Activated naive CD8-positive, alpha-beta T cell treated with anti-CD3 and anti-CD28 coated beads, Interleukin-2, amount 50 U/mL, for 16 hours (primary cell): ENCODE results near the gene PREP.
"Not testable (repeated sequence)": the region's sequence is repeated elsewhere in the genome, so short reads cannot be mapped to it uniquely, and the experiment has no call there.

Experiments used
- DNase-seq: peaks from one replicate; pipeline ENCODE4 v3.0.0-alpha.2; 2020; ENCODE audit warnings: low read depth, low spot score

Gene PREP

DNA sequence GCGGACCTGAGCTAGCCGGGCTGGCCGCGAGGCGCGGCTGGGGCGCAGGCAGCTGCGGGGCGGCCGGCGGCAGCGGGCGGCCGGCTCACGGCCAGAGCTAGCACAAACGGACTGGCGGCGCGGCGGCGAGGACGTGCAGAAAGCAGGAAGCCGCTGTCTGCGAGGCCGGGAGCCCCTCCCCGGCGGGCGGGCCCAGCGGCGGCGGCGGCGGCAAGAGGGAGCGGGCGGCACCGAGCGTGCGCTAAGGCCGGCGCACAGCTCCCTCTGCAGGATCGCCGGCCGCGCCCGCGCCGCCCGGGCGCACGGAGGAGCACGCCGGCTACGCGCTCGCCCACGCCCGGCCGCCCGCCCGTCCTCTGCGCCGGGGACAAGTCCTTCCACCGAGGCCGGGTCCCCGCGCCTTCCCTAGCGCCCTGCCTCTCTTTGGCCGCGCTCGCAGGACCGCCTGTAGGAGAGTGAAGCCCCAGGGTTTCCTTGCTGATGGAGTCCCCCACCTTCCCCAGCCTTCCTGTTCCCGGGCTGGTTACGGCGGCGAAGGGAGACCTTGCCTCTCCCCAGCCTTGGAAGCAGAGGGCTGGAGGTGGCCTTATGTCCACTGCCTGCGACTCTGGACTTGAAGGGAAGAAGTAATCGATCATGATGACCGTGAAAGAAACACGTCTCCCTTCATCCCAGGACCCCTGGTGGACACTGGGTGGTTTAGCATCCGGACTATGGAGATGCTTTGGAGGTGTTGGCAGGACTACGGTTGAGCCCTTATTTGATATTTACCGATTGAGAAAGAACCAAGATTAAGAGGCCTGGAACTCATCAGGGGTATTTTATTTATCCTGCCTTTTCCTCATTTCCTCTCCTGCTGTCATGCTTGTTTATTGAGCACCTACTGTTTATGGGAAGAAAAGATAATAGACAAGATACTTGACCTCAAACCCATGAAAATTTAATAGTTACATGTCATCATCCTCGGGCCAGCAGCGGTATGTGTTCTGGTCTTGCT is at the start of gene PREP:
TSS of gene PREP (minus strand) at position 144 of the 997 bp plus-strand sequence. CDS start 191 bp downstream, outside the sequence.
- peak; percentile 69 for DNase-seq

DNA sequence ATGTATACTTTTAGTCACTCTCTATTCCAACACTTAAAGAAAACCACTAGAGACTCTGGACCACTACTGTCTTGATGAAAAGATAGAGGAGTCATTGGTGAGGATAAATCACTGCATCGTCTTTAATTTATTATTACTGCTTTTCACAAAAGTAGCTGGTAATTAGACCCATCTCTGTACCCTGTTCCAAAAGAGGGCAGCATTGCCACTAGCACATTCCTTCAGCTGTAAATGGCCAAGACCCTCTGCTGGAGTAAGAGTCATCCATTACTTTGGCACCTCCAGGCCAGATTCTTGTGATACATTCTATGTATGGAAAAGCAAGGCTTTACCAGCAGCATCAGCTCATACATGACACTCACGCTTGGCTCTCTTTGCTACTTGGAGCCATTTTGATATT is 49.5 kb upstream of the PREP start:
- no peak for DNase-seq

DNA sequence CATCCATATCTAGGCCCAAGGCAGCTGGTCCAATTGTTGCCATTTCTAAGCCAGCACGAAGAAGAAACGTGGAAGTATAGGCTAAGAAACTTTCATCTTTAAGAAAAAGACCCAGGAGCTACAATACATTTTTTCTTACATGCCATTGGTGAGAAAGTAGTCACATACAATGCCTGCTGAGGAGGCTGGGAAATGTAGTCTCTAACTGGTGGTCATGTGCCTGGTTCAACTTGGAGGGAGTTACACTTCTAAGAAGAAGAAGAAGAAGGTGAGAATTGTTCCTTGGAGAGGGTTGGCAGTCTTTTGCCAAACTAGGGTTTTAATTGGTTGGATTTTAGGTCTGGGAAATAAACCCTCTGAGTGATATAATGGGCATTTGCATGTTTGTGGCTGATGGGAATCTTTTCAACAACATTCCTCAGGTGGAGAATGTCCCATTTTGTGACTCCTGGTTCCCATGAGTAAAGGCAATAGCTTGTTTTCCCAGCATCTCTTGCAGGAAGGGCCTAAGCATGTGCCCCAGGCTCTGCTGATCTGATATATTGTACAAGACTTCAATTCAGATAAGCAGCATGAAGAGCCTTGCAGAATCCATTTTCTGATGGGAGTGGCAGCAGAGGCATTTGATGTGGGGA is 47.0 kb upstream of the PREP start:
- DNase-seq, result no peak

DNA sequence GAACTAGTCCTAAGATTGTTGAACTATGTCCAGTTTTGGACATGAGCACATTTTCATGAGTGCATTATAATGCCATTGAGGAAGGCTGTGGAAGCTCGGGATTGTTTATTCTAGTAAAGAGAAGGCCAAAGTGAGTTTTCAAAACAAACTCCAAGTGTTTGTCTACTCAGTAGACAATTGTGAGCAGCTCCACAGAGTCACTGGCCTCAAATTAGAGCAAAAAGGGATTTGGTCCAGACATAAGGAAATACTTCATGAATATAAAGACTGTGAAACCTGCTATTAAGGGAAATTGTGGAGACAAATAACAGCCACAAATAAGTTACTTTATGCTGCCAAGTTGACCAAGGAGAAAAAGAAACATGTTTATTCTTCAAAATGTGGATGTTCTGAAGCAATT is 42.6 kb upstream of the PREP start:
- DNase-seq, result no peak

DNA sequence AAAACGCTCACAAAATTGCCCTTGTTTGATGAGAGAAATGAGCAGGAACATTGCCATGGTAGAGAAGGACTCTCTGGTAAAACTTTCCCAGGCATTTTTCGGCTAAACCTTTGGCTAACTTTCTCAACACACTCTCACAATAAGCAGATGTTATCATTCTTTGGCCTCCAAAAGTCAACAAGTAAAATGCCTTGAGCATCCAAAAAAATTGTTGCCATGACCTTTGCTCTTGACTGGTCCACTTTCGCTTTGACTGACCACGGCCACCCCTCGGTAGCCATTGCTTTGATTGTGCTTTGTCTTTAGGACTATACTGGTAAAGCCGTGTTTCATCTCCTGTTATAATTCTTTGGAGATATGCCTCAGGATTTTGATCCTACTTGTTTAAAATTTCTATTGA is 41.1 kb upstream of the PREP start:
- no peak for DNase-seq

DNA sequence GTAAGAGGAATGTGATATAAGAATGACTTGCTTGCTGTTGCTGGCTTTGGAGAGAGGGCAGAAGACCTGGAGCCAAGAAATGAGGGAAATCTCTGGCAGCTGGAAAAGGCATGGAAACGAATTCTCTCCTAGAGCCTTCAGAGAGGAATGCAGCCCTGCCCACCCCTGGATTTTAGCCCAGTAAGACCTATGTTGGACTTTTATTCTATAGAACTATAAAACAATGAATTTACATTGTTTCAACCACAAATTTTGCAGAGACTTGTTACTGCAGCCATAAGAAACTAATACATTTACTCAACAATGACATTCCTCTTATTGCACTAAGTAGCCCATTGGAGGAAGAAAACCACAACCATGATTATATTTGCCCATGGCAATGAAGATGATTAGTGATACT is 39.5 kb upstream of the PREP start:
- DNase-seq, result no peak

DNA sequence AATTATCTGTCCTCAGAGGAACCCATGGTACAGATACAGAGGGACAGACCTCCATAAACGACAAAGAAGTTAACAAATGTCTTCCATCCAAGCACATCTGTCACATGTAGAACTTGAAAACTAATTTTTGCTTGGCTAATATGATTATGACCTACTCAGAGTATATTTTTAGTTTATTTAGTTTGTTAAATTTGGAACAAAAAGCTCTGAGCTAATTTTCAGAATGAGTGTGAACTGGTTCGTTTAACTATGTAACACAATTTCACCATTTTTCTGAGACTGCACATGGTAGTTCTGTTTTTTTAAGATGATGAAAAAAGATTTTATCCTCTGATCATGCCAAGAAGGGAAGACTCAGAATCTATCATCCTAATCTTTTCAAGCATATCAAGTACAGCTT is 34.4 kb upstream of the PREP start:
- DNase-seq, result no peak

DNA sequence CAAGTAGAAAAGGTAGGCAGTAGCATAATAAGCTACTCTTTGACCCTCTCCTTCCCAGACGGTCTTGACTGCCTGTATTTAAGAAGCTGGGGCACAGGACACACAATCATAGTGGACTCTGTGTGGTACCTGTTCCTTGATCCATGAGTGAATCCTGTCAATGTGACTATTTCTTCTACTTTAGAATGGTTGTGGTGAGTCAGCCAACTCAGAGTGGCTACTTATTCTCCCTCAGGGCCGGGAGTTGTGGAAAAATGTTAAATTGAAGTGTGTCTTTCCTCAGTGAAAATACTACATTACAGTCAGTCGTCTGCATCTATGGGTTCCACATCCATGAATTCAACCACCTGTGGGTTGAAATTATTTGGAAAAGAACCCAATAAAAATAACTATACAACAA is 30.8 kb upstream of the PREP start:
- no peak for DNase-seq

DNA sequence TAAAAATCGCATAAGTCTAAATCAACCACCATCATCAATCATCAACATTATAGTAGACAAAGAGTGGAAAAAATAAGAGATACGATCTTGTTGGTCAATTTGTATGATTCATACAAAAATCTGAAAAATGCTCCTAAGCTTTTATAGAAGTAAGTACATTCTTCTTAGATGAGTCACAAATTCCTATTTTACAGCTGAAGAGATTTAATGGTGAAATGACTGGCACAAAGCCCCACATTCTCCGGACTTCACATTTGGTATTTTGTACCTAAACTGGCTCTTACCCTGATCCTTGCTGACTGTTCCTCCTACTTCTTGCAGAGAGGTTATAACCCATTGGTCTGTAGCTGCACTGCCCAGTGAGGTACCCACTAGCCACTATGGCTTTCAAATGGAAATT is 29.9 kb upstream of the PREP start:
- DNase-seq, result no peak

DNA sequence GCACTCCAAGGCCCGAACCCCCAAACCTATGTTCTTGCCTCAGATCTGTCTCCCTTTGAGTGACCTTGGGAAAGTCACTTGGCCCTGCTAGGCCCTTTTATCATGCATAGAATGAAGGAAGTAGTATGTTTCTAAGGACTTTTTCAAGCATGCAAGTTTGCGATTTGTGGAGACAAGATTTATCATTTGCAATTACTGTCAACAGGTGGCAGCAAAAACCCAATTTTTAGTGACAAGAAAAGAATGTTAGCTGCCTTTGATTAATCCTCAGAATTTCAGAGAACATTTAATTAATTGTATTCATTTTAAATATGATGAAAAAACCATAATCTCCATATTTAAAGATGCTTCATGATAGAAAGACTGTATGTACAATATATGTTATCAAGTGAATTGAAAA is 28.3 kb upstream of the PREP start:
- DNase-seq, result no peak

DNA sequence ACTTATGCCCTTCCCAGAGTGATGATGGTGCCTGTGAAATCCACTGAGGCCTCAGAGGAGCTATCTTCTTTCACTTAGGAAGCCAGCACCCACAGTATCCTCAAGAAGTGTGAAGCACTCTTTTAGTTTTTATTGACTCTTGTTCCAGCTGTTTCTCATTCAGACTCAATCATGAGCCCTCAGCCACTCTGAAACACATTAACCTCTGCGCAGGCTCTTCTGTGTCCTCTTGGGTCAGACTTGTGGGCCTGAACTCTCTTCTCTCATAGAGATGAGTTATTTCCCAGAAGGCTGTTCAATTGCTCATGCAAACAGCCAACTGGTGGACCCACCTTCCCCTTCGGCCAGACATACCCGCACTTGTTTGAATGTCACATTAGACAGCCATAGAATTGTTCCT is 27.8 kb upstream of the PREP start:
- DNase-seq, result no peak

DNA sequence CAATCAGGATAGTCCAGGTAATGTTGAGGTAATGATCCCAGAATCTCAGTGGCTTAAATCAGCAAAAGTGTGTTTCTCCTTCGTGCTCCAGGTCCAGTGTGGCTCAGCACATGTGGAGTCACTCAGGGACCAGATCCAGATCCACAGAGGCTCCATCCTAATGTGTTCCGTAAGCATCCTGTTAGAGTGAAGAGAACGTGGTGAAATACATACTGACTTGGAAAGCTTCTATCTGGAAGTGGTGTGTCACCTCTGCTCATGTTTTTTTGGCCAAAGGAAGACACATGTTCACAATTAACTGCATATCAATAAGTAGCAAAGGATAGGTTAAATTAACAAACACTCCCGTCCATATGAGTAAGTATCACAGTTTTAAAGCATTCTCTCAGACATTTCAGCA is 26.8 kb upstream of the PREP start:
- DNase-seq, result no peak

DNA sequence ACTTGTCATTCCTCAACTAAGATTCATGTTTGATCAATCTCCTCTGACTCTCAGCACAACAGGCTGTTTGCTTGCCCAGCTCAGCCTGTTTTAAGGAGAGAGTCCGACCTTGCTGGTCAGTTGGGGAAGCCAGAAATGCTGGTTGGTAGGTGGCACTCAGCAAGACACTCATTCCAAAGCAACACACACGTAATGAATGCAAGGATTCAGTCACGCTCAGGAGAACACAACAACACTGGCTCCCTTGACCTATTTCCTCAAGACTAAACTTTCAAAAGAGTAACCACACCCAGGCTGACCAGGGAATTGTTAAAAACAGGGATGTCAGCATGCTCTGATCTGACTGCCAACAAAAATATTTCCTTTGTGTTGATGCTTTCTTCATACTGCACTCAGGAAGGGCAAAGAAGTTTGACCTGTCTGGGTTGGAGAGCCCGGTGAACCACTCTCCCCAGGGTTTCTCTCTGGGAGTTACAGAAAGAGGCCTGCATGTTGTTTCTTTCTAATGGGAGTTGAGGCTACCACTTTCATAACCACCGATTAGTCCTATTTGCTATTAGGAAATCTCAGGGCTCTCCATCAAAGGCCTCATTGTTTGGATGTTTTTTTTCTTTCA is 25.6 kb upstream of the PREP start:
- no peak for DNase-seq

DNA sequence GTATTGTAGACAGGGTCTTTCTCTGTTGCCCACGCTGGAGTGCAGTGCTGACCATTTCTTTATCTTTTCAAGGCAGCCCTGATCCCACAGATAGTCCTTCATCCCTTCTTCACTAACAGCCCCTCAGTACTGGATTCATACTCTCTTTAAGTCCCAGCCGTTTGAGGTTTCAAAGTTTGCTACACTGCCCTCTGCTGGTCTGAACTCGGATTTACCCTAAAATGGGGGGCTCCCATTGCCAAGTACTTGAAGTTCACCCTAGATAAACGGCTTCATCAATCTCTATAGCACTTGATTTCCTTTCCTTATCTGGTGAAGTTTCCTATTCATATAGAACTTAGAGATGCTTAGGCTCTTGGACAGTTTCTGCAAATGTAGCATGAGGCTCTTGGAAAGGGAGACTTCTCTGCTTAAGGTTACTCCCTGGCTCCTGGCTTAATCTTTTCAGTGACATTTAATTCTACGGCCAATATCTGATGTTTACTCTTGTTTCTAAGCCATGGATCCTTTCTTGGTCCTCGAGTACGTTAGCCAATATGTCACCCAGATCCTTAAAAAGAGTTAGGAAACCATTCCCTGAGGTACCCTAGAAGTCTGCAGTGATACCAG is 21.4 kb upstream of the PREP start:
- peak; percentile 33 for DNase-seq

DNA sequence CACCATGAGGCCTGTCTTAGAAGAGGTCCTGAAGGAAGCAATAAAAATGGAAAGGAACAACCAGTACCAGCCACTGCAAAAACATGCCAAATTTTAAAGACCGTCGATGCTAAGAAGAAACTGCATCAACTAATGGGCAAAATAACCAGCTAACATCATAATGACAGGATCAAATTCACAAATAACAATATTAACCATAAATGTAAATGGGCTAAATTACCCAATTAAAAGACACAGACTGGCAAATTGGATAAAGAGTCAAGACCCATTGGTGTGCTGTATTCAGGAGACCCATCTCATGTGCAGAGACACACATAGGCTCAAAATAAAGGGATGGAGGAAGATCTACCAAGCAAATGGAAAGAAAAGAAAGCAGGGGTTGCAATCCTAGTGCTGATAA is 14.1 kb upstream of the PREP start:
- DNase-seq, result not testable (repeated sequence)

DNA sequence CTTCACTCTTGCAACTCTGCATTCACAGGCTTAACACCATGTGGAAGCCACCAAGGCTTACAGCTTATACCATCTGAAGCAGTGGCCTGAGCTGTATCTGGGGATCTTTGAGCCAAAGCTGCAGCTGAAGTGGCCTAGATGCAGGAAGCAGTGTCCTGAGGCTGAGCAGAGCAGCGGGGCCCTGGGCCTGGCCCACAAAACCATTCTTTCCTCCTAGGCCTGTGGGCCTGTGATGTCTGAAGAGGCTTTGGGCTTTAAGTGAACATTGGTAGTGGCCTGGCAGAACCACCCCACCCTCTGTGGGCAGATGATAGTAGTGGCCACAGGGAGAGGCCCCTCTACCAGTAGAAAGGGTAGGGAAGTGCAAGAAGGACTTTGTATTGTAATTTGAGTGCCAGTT is 6.9 kb upstream of the PREP start:
- DNase-seq, result no peak

DNA sequence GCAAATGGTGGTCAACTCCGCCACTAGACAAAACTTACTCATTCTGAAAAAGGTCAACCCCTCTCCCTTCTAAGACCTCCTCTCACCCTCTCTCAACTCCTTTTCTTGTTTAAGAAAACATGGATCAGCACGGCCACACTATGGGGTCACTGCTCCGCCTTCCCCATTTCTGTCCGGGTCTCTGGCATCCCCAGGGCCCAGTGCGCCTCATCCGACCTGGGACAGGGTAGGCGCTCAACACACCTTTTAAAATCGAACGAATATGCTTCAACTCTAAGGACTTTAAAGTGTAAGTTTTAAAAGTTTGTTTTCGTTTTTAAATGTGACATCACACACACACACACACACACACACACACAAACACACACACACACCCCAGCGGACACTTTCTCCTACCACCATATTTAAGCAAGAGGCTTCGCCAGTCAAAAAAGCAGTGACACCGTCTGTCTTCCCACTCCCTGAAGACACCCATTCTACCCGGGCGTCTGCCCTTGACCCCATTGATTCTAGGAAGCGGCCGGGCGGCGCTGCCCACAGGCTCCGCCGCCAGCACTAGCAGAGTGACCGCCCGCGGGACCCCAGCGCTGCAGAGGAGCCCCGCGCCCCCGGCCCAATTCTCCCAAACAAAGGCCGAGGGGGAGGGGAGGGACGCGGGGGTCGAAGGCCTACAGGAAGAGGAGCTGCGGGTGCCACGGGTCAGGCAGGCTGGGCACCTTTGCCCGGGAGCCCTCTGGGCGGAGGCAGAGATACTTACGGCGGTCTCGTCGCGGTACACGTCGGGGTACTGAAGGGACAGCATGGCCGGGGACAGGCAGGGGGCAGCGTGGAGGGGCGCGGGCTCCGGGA is 568 bp downstream of the PREP start:
- peak; percentile 5 for DNase-seq

DNA sequence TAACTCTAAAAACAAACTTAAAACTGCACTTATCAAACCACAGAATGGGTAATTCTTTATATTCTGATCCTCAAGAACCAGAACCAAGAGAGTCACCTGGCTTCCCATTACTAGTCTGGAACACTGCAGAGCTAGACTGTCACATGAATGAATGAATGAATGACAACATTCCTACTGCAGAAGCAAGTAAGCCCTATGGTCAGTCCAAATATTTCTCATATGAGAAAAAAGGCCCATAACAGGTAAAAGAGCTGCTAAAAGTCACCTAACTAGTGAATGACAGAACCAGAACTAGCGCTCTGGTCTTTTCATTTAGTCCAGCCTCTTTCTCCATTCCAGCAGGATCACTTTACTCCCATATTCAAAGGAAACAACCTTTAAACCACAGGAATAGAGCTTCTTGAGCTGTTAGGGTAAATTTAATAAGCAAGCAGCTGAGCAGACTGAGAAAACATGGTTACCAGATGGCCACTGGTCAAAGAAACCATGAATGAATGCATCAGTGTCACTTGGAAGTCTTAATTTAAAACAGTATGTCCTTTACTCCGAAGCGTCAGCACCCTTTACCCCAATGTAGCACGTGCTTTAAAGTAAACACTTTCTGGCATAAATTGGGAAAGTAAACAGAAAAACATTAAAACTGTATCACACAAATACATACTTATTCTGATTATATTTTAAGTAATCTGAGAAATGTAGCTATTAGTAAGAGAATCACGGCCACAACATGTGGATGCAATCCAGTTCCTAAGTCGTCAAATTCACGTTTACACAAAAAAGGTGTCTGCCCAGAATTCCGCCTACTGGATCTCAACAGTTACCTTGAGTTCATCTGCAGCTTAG is 1.4 kb downstream of the PREP start:
- no peak for DNase-seq

DNA sequence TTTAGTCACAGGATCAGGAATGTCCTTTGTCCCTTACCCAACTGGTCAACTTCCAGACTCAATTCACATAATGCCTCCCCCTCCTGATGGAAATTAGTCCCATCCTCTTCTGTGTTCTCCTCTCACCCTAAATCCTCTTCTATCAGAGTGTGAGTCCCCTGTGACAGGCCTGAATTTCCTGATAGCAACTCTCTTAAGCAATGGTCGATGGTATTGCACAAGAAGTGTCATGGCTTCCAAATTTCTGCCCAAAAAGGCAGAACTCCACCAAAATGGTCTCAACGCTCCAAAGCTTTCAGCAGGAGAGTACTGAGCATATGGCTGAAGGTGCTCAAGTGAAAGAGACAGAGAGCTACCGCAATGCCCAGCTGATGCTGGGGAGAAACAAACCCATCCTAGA is 2.4 kb downstream of the PREP start:
- DNase-seq, result no peak

DNA sequence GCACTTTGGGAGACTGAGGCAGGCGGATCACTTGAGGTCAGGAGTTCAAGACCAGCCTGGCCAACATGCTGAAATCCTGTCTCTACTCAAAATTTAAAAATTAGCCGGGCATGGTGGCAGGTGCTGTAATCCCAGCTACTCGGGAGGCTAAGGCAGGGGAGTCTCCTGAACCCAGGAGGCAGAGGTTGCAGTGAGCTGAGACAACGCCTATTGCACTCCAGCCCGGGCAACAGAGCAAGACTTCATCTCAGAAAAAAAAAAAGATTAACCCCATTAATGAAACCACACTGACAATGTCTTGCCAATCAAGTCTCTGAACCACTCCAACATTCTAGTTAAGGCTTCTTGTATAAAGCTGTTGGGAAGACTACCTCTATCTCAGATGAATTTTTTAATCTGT is 4.0 kb downstream of the PREP start:
- no peak for DNase-seq
